ENCODE results near the gene HSD11B1L.

The HSD11B1L gene

DNA sequence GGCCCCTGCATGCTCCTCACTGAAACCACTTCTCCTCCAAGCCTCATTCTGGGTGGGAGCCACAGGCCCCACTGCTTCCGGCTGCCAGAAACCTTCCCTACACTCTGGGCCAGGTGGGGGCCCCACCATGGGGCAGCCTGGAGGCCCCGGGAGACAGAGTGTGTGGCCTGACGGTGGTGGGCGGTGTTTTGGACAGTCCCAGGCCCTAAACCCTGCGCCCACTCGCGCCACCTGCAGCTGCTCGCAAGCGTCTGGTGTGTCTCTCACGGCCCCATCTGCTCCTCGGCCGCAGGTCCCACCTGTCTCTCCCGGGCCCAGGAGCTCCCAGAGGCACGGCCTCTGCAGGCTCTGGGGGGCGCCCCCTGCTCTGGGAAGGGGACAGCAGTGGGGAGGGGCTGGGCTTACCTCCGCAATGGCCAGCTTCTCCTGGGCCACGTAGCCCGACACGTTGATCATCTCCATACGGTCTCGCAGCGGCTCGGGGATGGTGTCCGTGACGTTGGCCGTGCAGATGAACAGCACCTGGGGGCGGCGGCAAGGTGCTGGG, 14.9 kb downstream of the HSD11B1L start:
- no peak overlapping the region for H3K9ac ChIP-seq (ENCODE audit: low read length)
- H4K12ac ChIP-seq (ENCODE audit: low read depth, low read length): no peak overlapping the region
- H3K79me1 ChIP-seq (ENCODE audit: low read length): peaks cover under 1% of the 10 kb centered on the region
- H3K18ac ChIP-seq (ENCODE audit: low read length): no peak overlapping the region
- no CpG with 5 or more reads among the region's 28 CpGs for WGBS (ENCODE audit: extremely low coverage, insufficient coverage, insufficient read length)
- no peak overlapping the region for H2BK12ac ChIP-seq (ENCODE audit: low read length)
- no peak overlapping the region for H2AK5ac ChIP-seq (ENCODE audit: low read length)
- no peak overlapping the region for H3K23ac ChIP-seq (ENCODE audit: low read length)
- no peak overlapping the region for H3K27ac ChIP-seq (ENCODE audit: low read depth, low read length)
- H3K9me3 ChIP-seq (ENCODE audit: insufficient read depth, low read depth, low read length): peaks cover 2% of the 10 kb centered on the region
- no peak overlapping the region for H4K8ac ChIP-seq (ENCODE audit: low read depth, low read length)
- H3K4me3 ChIP-seq (ENCODE audit: low read depth, low read length): no peak overlapping the region
- no peak overlapping the region for H4K91ac ChIP-seq (ENCODE audit: low read depth, low read length)
- H3K4me2 ChIP-seq (ENCODE audit: low read length): no peak overlapping the region
- H3K27me3 ChIP-seq (ENCODE audit: insufficient read depth, low read length): no peaks in the 10 kb centered on the region
- no peak overlapping the region for H2BK120ac ChIP-seq (ENCODE audit: insufficient read depth, low read length, poor library complexity)
- peaks cover 25% of the 10 kb centered on the region for H3K79me2 ChIP-seq (ENCODE audit: control insufficient read depth, insufficient read depth, low read length, poor library complexity)
- H3K4ac ChIP-seq (ENCODE audit: low read depth, low read length): no peak overlapping the region
- peaks cover 82 to 85% of the 10 kb centered on the region in 2 experiments for H3K36me3 ChIP-seq (ENCODE audit: control insufficient read depth in 1 of 2, insufficient read depth in 2 of 2, low read length in 2 of 2)
- peaks cover 4 to 8% of the 10 kb centered on the region in 2 experiments for H3K4me1 ChIP-seq (ENCODE audit: control insufficient read depth in 1 of 2, insufficient read depth in 2 of 2, low read length in 2 of 2)
- H2BK5ac ChIP-seq (ENCODE audit: low read depth, low read length, poor library complexity): no peak overlapping the region
- no peak overlapping the region for H3K14ac ChIP-seq (ENCODE audit: low read length)
- H2AFZ ChIP-seq (ENCODE audit: insufficient read depth, low read length, poor library complexity): no peak overlapping the region
- no peak for DNase-seq

DNA sequence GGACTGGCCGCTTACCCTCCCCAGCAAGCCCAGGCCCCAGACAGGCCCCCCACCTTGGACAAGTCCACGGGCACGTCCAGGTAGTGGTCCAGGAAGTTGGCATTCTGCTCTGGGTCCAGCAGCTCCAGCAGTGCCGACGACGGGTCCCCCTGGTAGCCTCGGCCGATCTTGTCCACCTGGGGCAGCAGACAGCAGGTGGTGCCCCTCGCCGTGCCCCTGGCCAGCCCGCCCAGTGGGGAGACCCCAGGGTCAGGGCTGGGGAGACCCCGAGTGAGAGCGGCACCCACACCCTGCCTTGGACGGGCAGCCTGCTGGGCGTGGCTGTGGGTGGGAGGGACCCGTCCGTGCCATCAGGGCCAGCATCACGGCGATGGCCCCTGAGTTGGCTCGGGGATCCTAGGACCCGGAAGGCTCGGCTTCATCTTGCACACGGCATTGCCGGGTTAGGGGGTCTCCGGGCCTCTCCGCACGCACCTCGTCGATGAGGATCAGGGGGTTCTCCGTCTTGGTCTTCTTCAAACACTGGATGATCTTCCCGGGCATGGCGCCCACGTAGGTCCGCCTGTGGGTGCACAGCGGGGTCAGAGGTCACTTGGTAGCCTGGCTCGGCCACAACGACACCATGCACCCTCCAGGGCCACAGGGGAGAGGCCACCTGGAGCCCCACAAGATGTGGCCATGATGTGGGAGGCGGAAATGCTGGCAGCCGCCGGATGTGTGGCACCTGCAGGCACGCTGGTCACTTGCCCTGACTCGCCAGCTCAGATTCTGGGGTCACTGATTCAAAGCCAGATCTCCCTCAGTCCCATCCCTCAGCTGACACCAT, 15.6 kb downstream of the HSD11B1L start:
- no peak for DNase-seq
- Histone ChIP-seq H3K27ac (ENCODE audit: low read depth, low read length) (no peak overlapping the region), H3K27me3 (ENCODE audit: insufficient read depth, low read length) (no peaks in the 10 kb centered on the region), H3K14ac (ENCODE audit: low read length) (no peak overlapping the region), H3K79me1 (ENCODE audit: low read length) (no peaks in the 10 kb centered on the region), H2AK5ac (ENCODE audit: low read length) (no peak overlapping the region), H3K79me2 (ENCODE audit: control insufficient read depth, insufficient read depth, low read length, poor library complexity) (peaks cover 18% of the 10 kb centered on the region), H4K8ac (ENCODE audit: low read depth, low read length) (no peak overlapping the region), H2BK12ac (ENCODE audit: low read length) (no peak overlapping the region), H4K12ac (ENCODE audit: low read depth, low read length) (no peak overlapping the region), H3K4me2 (ENCODE audit: low read length) (no peak overlapping the region), H2BK5ac (ENCODE audit: low read depth, low read length, poor library complexity) (no peak overlapping the region), H3K4me3 (ENCODE audit: low read depth, low read length) (no peak overlapping the region), H3K18ac (ENCODE audit: low read length) (no peak overlapping the region), H3K9me3 (ENCODE audit: insufficient read depth, low read depth, low read length) (peaks cover 7% of the 10 kb centered on the region), H4K91ac (ENCODE audit: low read depth, low read length) (no peak overlapping the region), H2AFZ (ENCODE audit: insufficient read depth, low read length, poor library complexity) (no peak overlapping the region), H3K4me1 (ENCODE audit: control insufficient read depth in 1 of 2, insufficient read depth in 2 of 2, low read length in 2 of 2) (peaks cover 4 to 7% of the 10 kb centered on the region in 2 experiments), H3K9ac (ENCODE audit: low read length) (no peak overlapping the region), H2BK120ac (ENCODE audit: insufficient read depth, low read length, poor library complexity) (no peak overlapping the region), H3K23ac (ENCODE audit: low read length) (no peak overlapping the region), H3K4ac (ENCODE audit: low read depth, low read length) (no peak overlapping the region), H3K36me3 (ENCODE audit: control insufficient read depth in 1 of 2, insufficient read depth in 2 of 2, low read length in 2 of 2) (peaks cover 85 to 89% of the 10 kb centered on the region in 2 experiments)
- WGBS (ENCODE audit: extremely low coverage, insufficient coverage, insufficient read length): no CpG with 5 or more reads among the region's 42 CpGs

DNA sequence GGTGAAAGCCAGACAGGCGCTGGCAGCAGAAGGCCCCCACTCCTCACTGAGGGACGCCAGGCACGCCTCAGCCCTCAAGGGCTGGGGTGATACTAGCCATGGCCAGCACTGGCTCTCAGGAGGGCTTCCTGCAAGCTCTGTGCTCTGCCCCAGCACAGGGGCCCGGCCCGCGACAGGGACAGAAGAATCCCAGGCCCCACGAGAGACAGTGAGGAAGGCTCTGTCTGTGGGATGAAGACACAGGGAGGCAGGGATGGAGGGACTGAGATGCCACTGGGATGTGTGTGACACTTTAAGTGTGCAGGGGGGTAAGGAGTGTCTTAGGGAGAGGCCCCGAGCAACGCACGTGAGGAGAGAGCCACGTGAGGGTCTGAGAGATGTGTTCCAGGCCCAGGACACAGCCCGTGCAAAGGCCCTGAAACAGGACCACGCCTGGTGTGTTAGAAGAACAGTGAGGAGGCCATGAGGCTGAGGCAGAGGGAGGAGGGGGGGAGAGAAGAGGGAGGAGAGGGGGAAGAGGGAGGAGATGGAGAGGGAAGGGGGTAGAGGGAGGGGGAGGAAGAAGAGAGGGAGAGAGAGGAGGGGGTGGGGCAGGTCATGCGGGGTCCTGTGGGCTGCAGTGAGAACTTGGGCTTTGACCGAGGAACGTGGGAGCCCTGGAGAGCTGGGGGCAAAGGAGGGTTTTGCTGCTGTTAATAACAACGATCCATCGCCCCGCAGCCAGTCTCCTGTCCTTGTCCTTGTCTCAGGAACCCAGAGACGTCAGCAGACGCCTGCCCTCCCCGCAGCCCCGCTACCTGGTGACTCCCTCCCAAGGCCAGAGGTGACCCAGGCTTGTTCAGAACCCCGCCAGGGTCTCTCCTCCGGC, 16.4 kb downstream of the HSD11B1L start:
- H2AK5ac ChIP-seq (ENCODE audit: low read length): no peak overlapping the region
- H2BK5ac ChIP-seq (ENCODE audit: low read depth, low read length, poor library complexity): no peak overlapping the region
- WGBS (ENCODE audit: extremely low coverage, insufficient coverage, insufficient read length): no CpG with 5 or more reads among the region's 25 CpGs

DNA sequence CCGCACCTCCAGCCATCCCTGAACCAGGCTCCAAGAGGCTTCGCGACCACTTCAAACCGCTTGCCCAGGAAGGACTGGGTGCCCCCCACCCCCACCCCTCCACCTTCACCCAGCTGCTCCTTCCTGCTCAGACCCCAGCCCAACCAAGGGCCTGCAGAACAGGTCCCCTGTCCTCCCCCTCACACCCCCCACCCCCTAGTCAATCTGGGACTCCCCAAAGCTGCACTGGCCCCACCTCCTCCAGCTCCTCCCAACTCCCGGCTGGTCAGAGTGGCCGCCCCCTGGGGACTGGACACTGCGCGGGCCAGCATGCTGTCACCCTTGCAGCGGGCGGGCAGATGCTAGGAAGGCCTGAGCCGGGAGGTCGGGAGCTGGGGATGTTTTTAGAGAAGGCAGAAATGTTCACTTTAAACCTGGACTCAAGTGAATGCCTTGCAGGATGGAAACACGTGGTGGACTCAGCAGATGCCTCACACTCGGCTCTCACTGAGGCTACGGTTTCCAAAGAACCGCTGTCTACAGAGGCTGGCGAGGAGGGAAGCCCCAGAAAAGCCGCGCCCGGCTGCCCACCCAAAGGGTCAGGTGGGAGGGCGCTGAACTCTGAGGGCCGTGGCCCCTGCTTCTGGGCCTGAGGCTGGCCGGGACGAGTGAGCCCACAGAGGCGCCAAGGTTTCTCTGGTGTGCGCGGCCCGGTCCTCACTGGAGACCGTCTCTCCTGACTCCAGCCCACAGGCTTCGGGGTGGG, 17.2 kb downstream of the HSD11B1L start:
- Histone ChIP-seq H3K18ac (ENCODE audit: low read length) (no peak overlapping the region), H3K27ac (ENCODE audit: low read depth, low read length) (no peak overlapping the region), H3K4me1 (ENCODE audit: control insufficient read depth in 1 of 2, insufficient read depth in 2 of 2, low read length in 2 of 2) (no peaks in the 10 kb centered on the region), H2BK120ac (ENCODE audit: insufficient read depth, low read length, poor library complexity) (no peak overlapping the region), H3K79me1 (ENCODE audit: low read length) (no peaks in the 10 kb centered on the region), H4K8ac (ENCODE audit: low read depth, low read length) (no peak overlapping the region), H4K12ac (ENCODE audit: low read depth, low read length) (no peak overlapping the region), H3K23ac (ENCODE audit: low read length) (no peak overlapping the region), H2AK5ac (ENCODE audit: low read length) (no peak overlapping the region), H3K9ac (ENCODE audit: low read length) (no peak overlapping the region), H3K27me3 (ENCODE audit: insufficient read depth, low read length) (no peaks in the 10 kb centered on the region), H3K14ac (ENCODE audit: low read length) (no peak overlapping the region), H3K79me2 (ENCODE audit: control insufficient read depth, insufficient read depth, low read length, poor library complexity) (peaks cover 4% of the 10 kb centered on the region), H3K4me3 (ENCODE audit: low read depth, low read length) (no peak overlapping the region), H3K4ac (ENCODE audit: low read depth, low read length) (no peak overlapping the region), H3K9me3 (ENCODE audit: insufficient read depth, low read depth, low read length) (peaks cover 7% of the 10 kb centered on the region), H3K36me3 (ENCODE audit: control insufficient read depth in 1 of 2, insufficient read depth in 2 of 2, low read length in 2 of 2) (peaks cover 69 to 77% of the 10 kb centered on the region in 2 experiments), H3K4me2 (ENCODE audit: low read length) (no peak overlapping the region), H4K91ac (ENCODE audit: low read depth, low read length) (no peak overlapping the region), H2BK5ac (ENCODE audit: low read depth, low read length, poor library complexity) (no peak overlapping the region), H2BK12ac (ENCODE audit: low read length) (no peak overlapping the region), H2AFZ (ENCODE audit: insufficient read depth, low read length, poor library complexity) (no peak overlapping the region)
- no peak for DNase-seq
- WGBS (ENCODE audit: extremely low coverage, insufficient coverage, insufficient read length): no CpG with 5 or more reads among the region's 30 CpGs

More for the DNA sequence above, 16.4 kb downstream of the HSD11B1L start:
- H3K36me3 ChIP-seq (ENCODE audit: control insufficient read depth in 1 of 2, insufficient read depth in 2 of 2, low read length in 2 of 2): peaks cover 76 to 84% of the 10 kb centered on the region in 2 experiments
- no peak overlapping the region for H2BK12ac ChIP-seq (ENCODE audit: low read length)
- H3K18ac ChIP-seq (ENCODE audit: low read length): no peak overlapping the region
- peaks cover 7% of the 10 kb centered on the region for H3K9me3 ChIP-seq (ENCODE audit: insufficient read depth, low read depth, low read length)
- H3K79me2 ChIP-seq (ENCODE audit: control insufficient read depth, insufficient read depth, low read length, poor library complexity): peaks cover 11% of the 10 kb centered on the region
- no peak overlapping the region for H2BK120ac ChIP-seq (ENCODE audit: insufficient read depth, low read length, poor library complexity)
- no peaks in the 10 kb centered on the region for H3K4me1 ChIP-seq (ENCODE audit: control insufficient read depth in 1 of 2, insufficient read depth in 2 of 2, low read length in 2 of 2)
- no peak overlapping the region for H3K27ac ChIP-seq (ENCODE audit: low read depth, low read length)
- no peak overlapping the region for H2AFZ ChIP-seq (ENCODE audit: insufficient read depth, low read length, poor library complexity)
- H4K12ac ChIP-seq (ENCODE audit: low read depth, low read length): no peak overlapping the region
- no peak for DNase-seq
- H3K9ac ChIP-seq (ENCODE audit: low read length): no peak overlapping the region
- no peak overlapping the region for H4K91ac ChIP-seq (ENCODE audit: low read depth, low read length)
- H4K8ac ChIP-seq (ENCODE audit: low read depth, low read length): no peak overlapping the region
- H3K4me2 ChIP-seq (ENCODE audit: low read length): no peak overlapping the region
- H3K14ac ChIP-seq (ENCODE audit: low read length): no peak overlapping the region
- no peaks in the 10 kb centered on the region for H3K27me3 ChIP-seq (ENCODE audit: insufficient read depth, low read length)
- H3K4ac ChIP-seq (ENCODE audit: low read depth, low read length): no peak overlapping the region
- H3K4me3 ChIP-seq (ENCODE audit: low read depth, low read length): no peak overlapping the region
- no peaks in the 10 kb centered on the region for H3K79me1 ChIP-seq (ENCODE audit: low read length)
- H3K23ac ChIP-seq (ENCODE audit: low read length): no peak overlapping the region
